Fibroblast of the conjunctiva (primary cell): ENCODE measurements around the gene EHD4.

Experiments used
- DNase-seq: peaks from one replicate; pipeline ENCODE4 v3.0.0-alpha.2; 2010; ENCODE audit warnings: low read depth

The EHD4 gene

GRCh38 chr15:41880156-41880877 is 92.0 kb downstream of the EHD4 start:
- DNase-seq = no peak

- DNase-seq = no peak
Observed at GRCh38 chr15:41879321-41879845, 93.0 kb downstream of the EHD4 start.

GRCh38 chr15:41878355-41878699 is 94.0 kb downstream of the EHD4 start:
- no peak for DNase-seq

- no peak for DNase-seq
Observed at GRCh38 chr15:41877631-41878354, 94.6 kb downstream of the EHD4 start.

GRCh38 chr15:41876689-41877088 is 95.7 kb downstream of the EHD4 start:
- DNase-seq = no peak

GRCh38 chr15:41876007-41876406 is 96.3 kb downstream of the EHD4 start:
- no peak for DNase-seq

- no peak for DNase-seq
Observed at GRCh38 chr15:41874736-41875135, 97.6 kb downstream of the EHD4 start.

- DNase-seq = no peak
Observed at GRCh38 chr15:41873711-41874110, 98.6 kb downstream of the EHD4 start.

- DNase-seq = no peak
Observed at GRCh38 chr15:41872166-41872747, 100.1 kb downstream of the EHD4 start.

- DNase-seq = no peak
Observed at GRCh38 chr15:41871175-41871905, 101.0 kb downstream of the EHD4 start.

GRCh38 chr15:41870689-41871081 is 101.7 kb downstream of the EHD4 start:
- no peak for DNase-seq

- no peak for DNase-seq
Observed at GRCh38 chr15:41869770-41870688, 102.3 kb downstream of the EHD4 start.

GRCh38 chr15:41868321-41868720 is 104.0 kb downstream of the EHD4 start:
- no peak for DNase-seq

- DNase-seq = no peak
Observed at GRCh38 chr15:41866872-41867579, 105.3 kb downstream of the EHD4 start.

- no peak for DNase-seq
Observed at GRCh38 chr15:41866263-41866703, 106.1 kb downstream of the EHD4 start.

- no peak for DNase-seq
Observed at GRCh38 chr15:41865490-41866055, 106.8 kb downstream of the EHD4 start.

- DNase-seq = no peak
Observed at GRCh38 chr15:41862515-41863116, 109.7 kb downstream of the EHD4 start.

- DNase-seq = no peak
Observed at GRCh38 chr15:41861736-41862356, 110.5 kb downstream of the EHD4 start.

GRCh38 chr15:41860049-41860828 is 112.1 kb downstream of the EHD4 start:
- no peak for DNase-seq
